HG03378 (cell line): ENCODE data around the gene PCDHGB3.
A peak's percentile ranks its signal among the peaks of the same experiment; 100 is the strongest.
"Not testable (repeated sequence)": the region's sequence is repeated elsewhere in the genome, so short reads cannot be mapped to it uniquely, and the experiment has no call there.

ENCODE experiments used
- ATAC-seq: cut with Tn5 transposase; IDR thresholded peaks from one replicate; pipeline ENCODE4 v1.9.1; 2021; ENCODE audit warnings: mild to moderate bottlenecking, moderate library complexity; ENCODE audit not compliant: unreplicated experiment

PCDHGB3 gene

GRCh38 chr5:141389153-141390042 is 19.4 kb downstream of the PCDHGB3 start:
- ATAC-seq, result no peak

- no peak for ATAC-seq
These were observed 22.6 kb downstream of the PCDHGB3 start, which contains the start of gene PCDHGA8 for GRCh38 chr5:141392429-141393198. Gene PCDHGA8 (plus strand): TSS chr5:141392633. CDS start chr5:141392814, 181 bp downstream.

GRCh38 chr5:141393267-141393666 is 23.2 kb downstream of the PCDHGB3 start:
- ATAC-seq, result no peak

DNA sequence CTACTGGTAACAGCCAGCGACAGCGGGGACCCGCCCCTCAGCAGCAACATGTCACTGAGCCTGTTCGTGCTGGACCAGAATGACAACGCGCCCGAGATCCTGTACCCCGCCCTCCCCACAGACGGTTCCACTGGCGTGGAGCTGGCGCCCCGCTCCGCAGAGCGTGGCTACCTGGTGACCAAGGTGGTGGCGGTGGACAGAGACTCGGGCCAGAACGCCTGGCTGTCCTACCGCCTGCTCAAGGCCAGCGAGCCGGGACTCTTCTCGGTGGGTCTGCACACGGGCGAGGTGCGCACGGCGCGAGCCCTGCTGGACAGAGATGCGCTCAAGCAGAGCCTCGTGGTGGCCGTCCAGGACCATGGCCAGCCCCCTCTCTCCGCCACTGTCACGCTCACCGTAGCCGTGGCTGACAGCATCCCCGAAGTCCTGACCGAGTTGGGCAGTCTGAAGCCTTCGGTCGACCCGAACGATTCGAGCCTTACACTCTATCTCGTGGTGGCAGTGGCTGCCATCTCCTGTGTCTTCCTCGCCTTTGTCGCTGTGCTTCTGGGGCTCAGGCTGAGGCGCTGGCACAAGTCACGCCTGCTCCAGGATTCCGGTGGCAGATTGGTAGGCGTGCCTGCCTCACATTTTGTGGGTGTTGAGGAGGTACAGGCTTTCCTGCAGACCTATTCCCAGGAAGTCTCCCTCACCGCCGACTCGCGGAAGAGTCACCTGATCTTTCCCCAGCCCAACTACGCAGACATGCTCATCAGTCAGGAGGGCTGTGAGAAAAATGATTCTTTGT is 24.6 kb downstream of the PCDHGB3 start:
- ATAC-seq, result not testable (repeated sequence)

GRCh38 chr5:141397756-141398551 is 27.9 kb downstream of the PCDHGB3 start, which contains the start of gene PCDHGB5:
Gene PCDHGB5 (plus strand): TSS chr5:141397947. CDS start chr5:141398128, 181 bp downstream.
- ATAC-seq, result peak; percentile 93

DNA sequence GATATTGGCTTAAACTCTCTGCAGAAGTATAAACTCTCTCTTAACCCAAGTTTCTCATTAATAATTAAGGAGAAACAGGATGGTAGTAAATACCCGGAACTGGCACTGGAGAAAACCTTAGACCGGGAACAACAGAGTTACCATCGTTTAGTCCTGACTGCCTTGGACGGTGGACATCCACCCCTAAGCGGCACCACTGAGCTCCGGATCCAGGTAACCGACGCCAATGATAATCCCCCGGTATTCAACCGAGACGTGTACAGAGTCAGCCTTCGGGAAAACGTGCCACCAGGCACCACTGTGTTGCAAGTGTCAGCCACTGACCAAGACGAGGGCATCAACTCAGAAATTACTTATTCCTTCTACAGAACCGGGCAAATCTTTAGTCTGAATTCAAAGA is 28.6 kb downstream of the PCDHGB3 start:
- no peak for ATAC-seq

DNA sequence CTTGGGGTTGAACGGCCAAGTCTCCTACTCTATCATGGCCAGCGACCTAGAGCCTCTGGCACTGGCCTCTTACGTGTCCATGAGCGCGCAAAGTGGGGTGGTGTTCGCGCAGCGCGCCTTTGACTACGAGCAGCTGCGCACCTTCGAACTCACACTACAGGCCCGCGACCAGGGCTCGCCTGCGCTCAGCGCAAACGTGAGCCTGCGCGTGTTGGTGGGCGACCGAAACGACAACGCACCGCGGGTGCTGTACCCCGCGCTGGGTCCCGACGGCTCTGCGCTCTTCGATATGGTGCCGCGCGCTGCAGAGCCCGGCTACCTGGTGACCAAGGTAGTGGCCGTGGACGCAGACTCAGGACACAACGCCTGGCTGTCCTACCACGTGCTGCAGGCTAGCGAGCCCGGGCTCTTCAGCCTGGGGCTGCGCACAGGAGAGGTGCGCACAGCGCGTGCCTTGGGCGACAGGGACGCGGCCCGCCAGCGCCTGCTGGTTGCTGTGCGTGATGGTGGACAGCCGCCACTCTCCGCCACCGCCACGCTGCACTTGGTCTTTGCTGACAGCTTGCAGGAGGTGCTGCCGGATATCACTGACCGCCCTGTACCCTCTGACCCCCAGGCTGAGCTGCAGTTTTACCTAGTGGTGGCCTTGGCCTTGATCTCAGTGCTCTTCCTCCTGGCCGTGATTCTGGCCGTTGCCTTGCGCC is 29.7 kb downstream of the PCDHGB3 start:
- ATAC-seq, result no peak

GRCh38 chr5:141402553-141403243 is 32.7 kb downstream of the PCDHGB3 start, which contains the start of gene PCDHGA9:
Gene PCDHGA9 (plus strand): TSS chr5:141402778. CDS start chr5:141402953, 175 bp downstream.
- ATAC-seq, result no peak

DNA sequence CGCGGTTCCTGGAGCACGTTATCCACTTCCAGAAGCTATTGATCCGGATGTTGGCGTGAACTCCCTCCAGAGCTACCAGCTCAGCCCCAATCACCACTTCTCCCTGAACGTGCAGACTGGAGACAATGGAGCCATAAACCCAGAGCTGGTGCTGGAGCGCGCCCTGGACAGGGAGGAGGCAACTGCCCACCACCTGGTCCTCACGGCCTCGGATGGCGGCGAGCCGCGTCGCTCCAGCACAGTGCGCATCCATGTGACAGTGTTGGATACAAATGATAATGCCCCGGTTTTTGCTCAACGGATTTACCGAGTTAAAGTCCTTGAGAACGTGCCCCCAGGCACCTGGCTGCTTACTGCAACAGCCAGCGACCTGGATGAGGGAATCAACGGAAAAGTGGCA is 33.3 kb downstream of the PCDHGB3 start:
- no peak for ATAC-seq

DNA sequence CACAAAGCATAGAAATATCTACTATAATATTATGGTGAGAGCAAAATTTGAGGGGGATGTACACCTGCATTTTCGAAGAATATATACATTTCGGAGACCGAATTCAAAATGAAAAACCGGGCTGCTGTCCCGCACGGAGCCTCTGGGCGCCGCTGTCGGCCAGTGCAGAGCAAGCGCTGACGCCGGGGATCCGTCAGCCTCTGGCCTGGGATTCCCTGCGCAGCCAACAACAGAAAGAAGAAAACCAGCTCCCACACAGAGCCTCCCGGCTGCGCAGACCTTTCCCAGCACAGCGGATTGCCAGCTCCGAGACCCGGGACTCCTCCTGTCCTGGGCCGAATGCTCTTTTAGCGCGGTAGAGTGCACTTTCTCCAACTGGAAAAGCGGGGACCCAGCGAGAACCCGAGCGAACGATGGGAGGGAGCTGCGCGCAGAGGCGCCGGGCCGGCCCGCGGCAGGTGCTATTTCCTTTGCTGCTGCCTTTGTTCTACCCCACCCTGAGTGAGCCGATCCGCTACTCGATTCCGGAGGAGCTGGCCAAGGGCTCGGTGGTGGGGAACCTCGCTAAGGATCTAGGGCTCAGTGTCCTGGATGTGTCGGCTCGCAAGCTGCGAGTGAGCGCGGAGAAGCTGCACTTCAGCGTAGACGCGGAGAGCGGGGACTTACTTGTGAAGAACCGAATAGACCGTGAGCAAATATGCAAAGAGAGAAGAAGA is 37.9 kb downstream of the PCDHGB3 start, which contains the start of gene PCDHGB6:
TSS of gene PCDHGB6 (plus strand) at position 232 of the 716 bp plus-strand sequence. CDS start at position 414, 182 bp downstream.
- ATAC-seq, result not testable (repeated sequence)

DNA sequence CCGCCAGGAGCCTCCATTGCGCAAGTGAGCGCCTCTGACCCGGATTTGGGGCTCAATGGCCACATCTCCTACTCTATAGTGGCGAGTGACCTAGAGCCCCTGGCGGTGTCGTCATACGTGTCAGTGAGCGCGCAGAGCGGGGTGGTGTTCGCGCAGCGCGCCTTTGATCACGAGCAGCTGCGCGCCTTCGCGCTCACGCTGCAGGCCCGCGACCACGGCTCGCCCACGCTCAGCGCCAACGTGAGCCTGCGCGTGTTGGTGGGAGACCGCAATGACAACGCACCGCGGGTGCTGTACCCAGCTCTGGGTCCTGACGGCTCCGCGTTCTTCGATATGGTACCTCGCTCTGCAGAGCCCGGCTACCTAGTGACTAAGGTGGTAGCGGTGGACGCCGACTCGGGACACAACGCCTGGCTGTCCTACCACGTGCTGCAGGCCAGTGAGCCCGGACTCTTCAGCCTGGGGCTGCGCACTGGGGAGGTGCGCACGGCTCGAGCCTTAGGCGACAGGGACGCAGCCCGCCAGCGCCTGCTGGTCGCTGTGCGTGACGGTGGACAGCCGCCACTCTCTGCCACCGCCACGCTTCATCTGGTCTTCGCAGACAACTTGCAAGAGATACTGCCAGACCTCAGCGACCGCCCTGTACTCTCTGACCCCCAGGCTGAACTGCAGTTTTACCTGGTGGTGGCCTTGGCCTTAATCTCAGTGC is 39.7 kb downstream of the PCDHGB3 start:
- no peak for ATAC-seq

- ATAC-seq, result no peak
These were observed 41.5 kb downstream of the PCDHGB3 start for GRCh38 chr5:141411575-141411974.

DNA sequence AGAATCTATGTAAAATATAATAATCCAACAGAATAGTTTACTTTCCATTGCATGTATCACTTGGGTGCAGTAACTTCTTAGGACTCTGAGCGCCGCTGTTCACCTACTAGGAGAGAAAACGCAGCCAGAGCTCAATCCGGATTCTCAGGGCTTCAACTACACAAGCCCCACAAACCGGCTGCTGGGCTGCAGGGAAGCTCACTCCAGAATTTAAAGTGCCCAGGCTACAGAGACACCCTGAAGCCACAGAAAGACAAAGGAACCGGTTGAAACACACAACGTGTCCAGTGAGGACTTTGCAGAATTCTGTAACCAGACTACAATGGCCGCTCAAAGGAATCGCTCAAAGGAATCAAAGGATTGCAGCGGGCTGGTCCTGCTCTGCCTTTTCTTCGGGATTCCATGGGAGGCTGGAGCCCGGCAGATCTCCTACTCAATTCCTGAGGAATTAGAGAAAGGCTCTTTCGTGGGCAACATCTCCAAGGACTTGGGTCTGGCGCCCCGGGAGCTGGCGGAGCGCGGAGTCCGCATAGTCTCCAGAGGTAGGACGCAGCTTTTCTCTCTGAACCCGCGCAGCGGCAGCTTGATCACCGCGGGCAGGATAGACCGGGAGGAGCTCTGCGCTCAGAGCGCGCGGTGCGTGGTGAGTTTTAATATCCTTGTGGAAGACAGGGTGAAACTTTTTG is 43.0 kb downstream of the PCDHGB3 start, which contains the start of gene PCDHGA10:
TSS of gene PCDHGA10 (plus strand) at position 134 of the 686 bp plus-strand sequence. CDS start at position 323, 189 bp downstream.
- peak; percentile 70 for ATAC-seq

DNA sequence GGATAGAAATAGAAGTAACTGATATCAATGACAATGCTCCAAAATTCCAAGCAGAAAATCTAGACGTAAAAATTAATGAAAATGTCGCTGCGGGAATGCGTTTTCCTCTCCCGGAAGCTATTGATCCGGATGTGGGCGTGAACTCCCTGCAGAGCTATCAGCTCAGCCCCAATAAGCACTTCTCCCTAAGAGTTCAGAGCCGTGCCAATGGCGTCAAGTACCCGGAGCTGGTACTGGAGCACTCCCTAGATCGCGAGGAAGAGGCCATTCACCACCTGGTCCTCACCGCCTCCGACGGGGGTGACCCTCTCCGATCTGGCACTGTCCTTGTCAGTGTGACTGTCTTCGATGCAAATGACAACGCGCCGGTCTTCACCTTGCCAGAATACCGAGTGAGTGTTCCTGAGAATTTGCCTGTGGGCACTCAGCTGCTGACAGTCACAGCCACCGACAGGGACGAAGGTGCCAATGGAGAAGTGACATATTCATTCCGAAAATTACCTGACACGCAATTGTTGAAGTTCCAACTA is 43.6 kb downstream of the PCDHGB3 start:
- no peak for ATAC-seq

DNA sequence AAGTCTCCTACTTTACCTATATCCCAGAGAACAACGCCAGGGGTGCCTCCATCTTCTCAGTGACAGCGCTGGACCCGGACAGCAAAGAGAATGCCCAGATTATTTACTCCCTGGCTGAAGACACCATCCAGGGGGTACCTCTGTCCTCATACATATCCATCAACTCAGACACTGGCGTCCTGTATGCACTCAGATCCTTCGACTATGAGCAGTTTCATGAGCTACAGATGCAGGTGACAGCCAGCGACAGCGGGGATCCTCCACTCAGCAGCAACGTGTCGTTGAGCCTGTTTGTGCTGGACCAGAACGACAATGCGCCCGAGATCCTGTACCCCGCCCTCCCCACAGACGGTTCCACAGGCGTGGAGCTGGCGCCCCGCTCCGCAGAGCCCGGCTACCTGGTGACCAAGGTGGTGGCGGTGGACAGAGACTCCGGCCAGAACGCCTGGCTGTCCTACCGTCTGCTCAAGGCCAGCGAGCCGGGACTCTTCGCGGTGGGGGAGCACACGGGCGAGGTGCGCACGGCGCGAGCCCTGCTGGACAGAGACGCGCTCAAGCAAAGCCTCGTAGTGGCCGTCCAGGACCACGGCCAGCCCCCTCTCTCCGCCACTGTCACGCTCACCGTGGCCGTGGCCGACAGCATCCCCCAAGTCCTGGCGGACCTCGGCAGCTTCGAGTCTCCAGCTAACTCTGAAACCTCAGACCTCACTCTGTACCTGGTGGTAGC is 44.7 kb downstream of the PCDHGB3 start:
- not testable (repeated sequence) for ATAC-seq

DNA sequence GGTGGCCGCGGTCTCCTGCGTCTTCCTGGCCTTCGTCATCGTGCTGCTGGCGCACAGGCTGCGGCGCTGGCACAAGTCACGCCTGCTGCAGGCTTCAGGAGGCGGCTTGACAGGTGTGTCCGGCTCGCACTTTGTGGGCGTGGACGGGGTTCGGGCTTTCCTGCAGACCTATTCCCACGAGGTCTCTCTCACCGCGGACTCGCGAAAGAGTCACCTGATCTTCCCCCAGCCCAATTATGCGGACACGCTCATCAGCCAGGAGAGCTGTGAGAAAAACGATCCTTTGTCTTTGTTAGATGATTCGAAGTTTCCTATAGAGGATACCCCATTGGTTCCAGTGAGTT is 45.2 kb downstream of the PCDHGB3 start:
- not testable (repeated sequence) for ATAC-seq
